ENCODE measurements around the gene SDK1. TPM values are rescaled to one million over a fixed set of nuclear protein-coding genes. Genes with fewer than 3 reads are reported as not detected.

The SDK1 gene
- total and polyA plus RNA-seq, 2 donors (not counting 3 experiments of a cell fraction or from before 2014, with no cell fraction given), result 1.6 to 3.9 TPM

DNA sequence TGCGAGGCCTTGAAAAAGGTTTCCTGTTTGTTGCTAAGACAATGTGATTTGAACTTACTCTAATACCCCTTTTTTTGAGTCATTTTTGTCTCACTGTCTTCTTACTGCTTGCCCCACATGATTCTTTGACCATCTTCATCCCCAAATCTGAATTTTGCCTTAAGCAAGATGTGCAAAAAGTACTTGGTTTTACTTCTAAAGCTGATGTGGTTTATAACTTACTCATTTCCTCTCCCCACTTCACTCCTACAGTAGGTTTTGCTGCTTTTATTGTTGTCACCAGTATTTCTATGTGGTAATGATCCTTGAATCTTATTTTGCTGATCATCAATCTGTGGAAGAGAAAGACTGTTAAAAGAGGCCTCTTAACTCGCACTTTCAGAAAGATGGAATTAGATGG lies 396.4 kb downstream of the SDK1 start:
- H3K4me3 ChIP-seq (replicated peaks in 1 of 3; ENCODE audit: insufficient read depth in 1 of 3, low read depth in 1 of 3, low read length in 3 of 3), result no peak overlapping the region
- ChIA-PET CTCF (no interaction called here), POLR2A (no interaction called here)
- FAIRE-seq (no peak), DNase-seq (ENCODE audit: low read depth, low spot score) (no peak)
- no peaks in the 10 kb centered on the region for H3K36me3 ChIP-seq (ENCODE audit: control insufficient read depth in 2 of 2, extremely low read depth in 1 of 2, insufficient read depth in 2 of 2, low read length in 2 of 2)
- H3K4me2 ChIP-seq (ENCODE audit: insufficient read depth, low read length), result no peak overlapping the region
- intact Hi-C loops (cut with micrococcal nuclease) (no loop called here), dilution Hi-C loops (cut with MboI; ENCODE audit: extremely low pct_ligation_motif_present, low sequenced_read_pairs) (no loop called here)
- no peaks in the 10 kb centered on the region for H3K9me3 ChIP-seq (replicated peaks; ENCODE audit: control insufficient read depth, insufficient read depth, low read length)
- TF ChIP-seq MYC (IDR thresholded peaks at IDR 0.05; ENCODE audit: low read depth, low read length) (no peak), POLR2A (IDR thresholded peaks at IDR 0.05; ENCODE audit: low read depth, low read length) (no peak), EZH2 (IDR thresholded peaks at IDR 0.05; ENCODE audit: borderline replicate concordance, low read depth, low read length, severe bottlenecking) (no peak), JUN (IDR thresholded peaks at IDR 0.05; ENCODE audit: borderline replicate concordance, insufficient read depth, insufficient read length, low read depth) (no peak), GATA2 (IDR thresholded peaks at IDR 0.05; ENCODE audit: insufficient read depth, insufficient read length, low read depth, low read length) (no peak), FOS (IDR thresholded peaks at IDR 0.05; ENCODE audit: borderline replicate concordance, insufficient read depth, low read length) (no peak)
- TF ChIP-seq, protein P1, sequence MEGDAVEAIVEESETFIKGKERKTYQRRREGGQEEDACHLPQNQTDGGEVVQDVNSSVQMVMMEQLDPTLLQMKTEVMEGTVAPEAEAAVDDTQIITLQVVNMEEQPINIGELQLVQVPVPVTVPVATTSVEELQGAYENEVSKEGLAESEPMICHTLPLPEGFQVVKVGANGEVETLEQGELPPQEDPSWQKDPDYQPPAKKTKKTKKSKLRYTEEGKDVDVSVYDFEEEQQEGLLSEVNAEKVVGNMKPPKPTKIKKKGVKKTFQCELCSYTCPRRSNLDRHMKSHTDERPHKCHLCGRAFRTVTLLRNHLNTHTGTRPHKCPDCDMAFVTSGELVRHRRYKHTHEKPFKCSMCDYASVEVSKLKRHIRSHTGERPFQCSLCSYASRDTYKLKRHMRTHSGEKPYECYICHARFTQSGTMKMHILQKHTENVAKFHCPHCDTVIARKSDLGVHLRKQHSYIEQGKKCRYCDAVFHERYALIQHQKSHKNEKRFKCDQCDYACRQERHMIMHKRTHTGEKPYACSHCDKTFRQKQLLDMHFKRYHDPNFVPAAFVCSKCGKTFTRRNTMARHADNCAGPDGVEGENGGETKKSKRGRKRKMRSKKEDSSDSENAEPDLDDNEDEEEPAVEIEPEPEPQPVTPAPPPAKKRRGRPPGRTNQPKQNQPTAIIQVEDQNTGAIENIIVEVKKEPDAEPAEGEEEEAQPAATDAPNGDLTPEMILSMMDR (IDR thresholded peaks at IDR 0.05; ENCODE audit: extremely low read depth in 1 of 2, insufficient read depth in 1 of 2, low read depth in 1 of 2, low read length in 2 of 2), result no peak
- TF ChIP-seq, protein P2, sequence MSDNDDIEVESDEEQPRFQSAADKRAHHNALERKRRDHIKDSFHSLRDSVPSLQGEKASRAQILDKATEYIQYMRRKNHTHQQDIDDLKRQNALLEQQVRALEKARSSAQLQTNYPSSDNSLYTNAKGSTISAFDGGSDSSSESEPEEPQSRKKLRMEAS (IDR thresholded peaks at IDR 0.05; ENCODE audit: insufficient read depth, insufficient read length), result no peak
- no peaks in the 10 kb centered on the region for H3K79me2 ChIP-seq (ENCODE audit: control insufficient read depth, insufficient read depth, low read length)
- no peaks in the 10 kb centered on the region for H3K4me1 ChIP-seq (ENCODE audit: control insufficient read depth, extremely low read depth, insufficient read depth, low read length)
- no peaks in the 10 kb centered on the region for H3K9me1 ChIP-seq (replicated peaks; ENCODE audit: control insufficient read depth, extremely low read depth, insufficient read depth, low read length)
- H3K27ac ChIP-seq (ENCODE audit: insufficient read depth, low read depth, low read length), result no peak overlapping the region
- H2AFZ ChIP-seq (ENCODE audit: low read depth, low read length), result no peak overlapping the region
- no TSS peak for BruUV-seq (replicated peaks)
- H3K27me3 ChIP-seq (ENCODE audit: control insufficient read depth in 2 of 2, insufficient read depth in 2 of 2, low read length in 2 of 2), result no peaks in the 10 kb centered on the region
- no peaks in the 10 kb centered on the region for H4K20me1 ChIP-seq (replicated peaks; ENCODE audit: control insufficient read depth, extremely low read depth, insufficient read depth, low read length)
- H3K9ac ChIP-seq (replicated peaks; ENCODE audit: extremely low read depth, insufficient read depth, low read length), result no peak overlapping the region

All from endothelial cell of umbilical vein (primary cell).